ENCODE data around the gene NFILZ. TPM values are rescaled to one million over a fixed set of nuclear protein-coding genes. Genes with fewer than 3 reads are reported as not detected.
"Not testable (repeated sequence)": the region's sequence is repeated elsewhere in the genome, so short reads cannot be mapped to it uniquely, and the experiment has no call there.

The NFILZ gene
- total and polyA plus RNA-seq, 7 donors: not detected

DNA sequence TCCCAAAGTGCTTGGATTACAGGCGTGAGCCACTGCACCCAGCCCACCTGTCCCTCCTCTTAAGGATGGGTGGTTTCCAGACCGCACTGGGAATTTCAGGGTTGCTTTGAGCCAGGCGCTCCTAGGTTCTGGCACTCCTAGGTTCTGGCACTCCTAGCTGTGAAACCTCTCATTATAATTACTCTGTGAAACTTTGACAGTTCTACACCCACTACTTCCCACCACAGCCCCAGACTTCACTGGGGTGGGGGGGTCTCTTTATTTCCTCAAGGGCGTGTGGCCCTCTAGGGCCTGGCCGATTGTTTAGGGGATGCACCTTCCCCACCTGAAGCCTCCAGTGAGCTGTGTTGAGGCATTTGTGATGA is 17.6 kb upstream of the NFILZ start:
- H3K27me3 ChIP-seq (ENCODE audit: insufficient read depth in 3 of 3, low read length in 2 of 3): peaks cover 0 to 16% (median 11%) of the 10 kb centered on the region in 3 donors
- H3K9me3 ChIP-seq: no peaks in the 10 kb centered on the region
- H3K4me3 ChIP-seq: no peak overlapping the region
- H3K4me1 ChIP-seq: no peaks in the 10 kb centered on the region
- no peak for DNase-seq
- TF ChIP-seq, protein P1, sequence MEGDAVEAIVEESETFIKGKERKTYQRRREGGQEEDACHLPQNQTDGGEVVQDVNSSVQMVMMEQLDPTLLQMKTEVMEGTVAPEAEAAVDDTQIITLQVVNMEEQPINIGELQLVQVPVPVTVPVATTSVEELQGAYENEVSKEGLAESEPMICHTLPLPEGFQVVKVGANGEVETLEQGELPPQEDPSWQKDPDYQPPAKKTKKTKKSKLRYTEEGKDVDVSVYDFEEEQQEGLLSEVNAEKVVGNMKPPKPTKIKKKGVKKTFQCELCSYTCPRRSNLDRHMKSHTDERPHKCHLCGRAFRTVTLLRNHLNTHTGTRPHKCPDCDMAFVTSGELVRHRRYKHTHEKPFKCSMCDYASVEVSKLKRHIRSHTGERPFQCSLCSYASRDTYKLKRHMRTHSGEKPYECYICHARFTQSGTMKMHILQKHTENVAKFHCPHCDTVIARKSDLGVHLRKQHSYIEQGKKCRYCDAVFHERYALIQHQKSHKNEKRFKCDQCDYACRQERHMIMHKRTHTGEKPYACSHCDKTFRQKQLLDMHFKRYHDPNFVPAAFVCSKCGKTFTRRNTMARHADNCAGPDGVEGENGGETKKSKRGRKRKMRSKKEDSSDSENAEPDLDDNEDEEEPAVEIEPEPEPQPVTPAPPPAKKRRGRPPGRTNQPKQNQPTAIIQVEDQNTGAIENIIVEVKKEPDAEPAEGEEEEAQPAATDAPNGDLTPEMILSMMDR (IDR thresholded peaks at IDR 0.05): no peak
- no peak for ATAC-seq
- intact Hi-C loops (cut with DNase I): no loop called here
- no peaks in the 10 kb centered on the region for H3K36me3 ChIP-seq (ENCODE audit: insufficient read depth in 1 of 2, low read depth in 1 of 2)
- no peak overlapping the region for H3K27ac ChIP-seq
- 29 to 40% (median 39%) methylated on average over 5 of the region's 5 CpGs for WGBS, 3 donors

DNA sequence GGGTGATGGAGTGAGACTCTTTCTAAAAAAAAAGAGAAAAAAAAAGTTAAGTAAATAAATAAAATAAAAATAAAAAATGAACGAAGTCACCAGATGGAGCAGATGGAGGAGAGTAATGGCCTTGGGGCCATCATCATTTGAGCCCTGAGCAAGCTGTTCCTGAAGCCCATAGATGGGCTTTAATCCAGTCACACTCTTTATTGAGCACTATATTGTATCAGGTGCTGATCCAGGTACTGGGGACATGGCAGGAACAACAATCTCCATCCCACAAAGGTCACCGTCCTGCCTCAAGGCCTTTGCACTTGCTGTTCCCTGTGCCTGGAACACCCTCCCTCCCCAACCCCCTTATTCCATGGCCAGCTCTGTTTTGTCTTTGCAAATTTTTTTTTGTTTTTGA is 16.0 kb upstream of the NFILZ start:
- Histone ChIP-seq H3K36me3 (ENCODE audit: insufficient read depth in 1 of 2, low read depth in 1 of 2) (no peaks in the 10 kb centered on the region), H3K4me3 (no peak overlapping the region), H3K27me3 (ENCODE audit: insufficient read depth in 3 of 3, low read length in 2 of 3) (peaks cover 0 to 7% (median 7%) of the 10 kb centered on the region in 3 donors), H3K27ac (no peak overlapping the region), H3K4me1 (no peaks in the 10 kb centered on the region), H3K9me3 (no peaks in the 10 kb centered on the region)
- TF ChIP-seq, protein P1 (IDR thresholded peaks at IDR 0.05): no peak
- ATAC-seq: no peak
- intact Hi-C loops (cut with DNase I): no loop called here
- DNase-seq: no peak
- 64 to 69% (median 65%) methylated on average over 2 of the region's 2 CpGs for WGBS, 3 donors

DNA sequence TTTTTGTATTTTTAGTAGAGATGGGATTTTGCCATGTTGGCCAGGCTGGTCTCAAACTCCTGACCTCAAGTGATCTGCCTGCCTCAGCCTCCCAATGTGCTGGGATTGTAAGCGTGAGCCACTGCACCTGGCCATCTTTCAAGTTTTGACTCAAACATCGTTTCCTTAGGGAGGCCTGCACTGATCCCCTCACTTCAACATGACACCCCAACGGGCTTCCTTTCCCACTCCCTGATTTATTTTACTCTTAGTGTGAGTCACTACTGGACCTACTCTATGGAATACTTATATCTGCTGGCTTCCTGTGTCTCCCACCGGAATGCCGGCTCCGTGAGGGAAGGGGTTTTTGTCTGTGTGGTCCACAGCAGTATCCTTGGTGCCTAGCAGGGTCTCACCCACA is 15.4 kb upstream of the NFILZ start:
- Histone ChIP-seq H3K4me1 (no peaks in the 10 kb centered on the region), H3K27me3 (ENCODE audit: insufficient read depth in 3 of 3, low read length in 2 of 3) (peaks cover 0 to 3% (median 3%) of the 10 kb centered on the region in 3 donors), H3K4me3 (no peak overlapping the region), H3K36me3 (ENCODE audit: insufficient read depth in 1 of 2, low read depth in 1 of 2) (no peaks in the 10 kb centered on the region), H3K27ac (no peak overlapping the region), H3K9me3 (no peaks in the 10 kb centered on the region)
- TF ChIP-seq, protein P1 (IDR thresholded peaks at IDR 0.05): no peak
- intact Hi-C loops (cut with DNase I): no loop called here
- DNase-seq (no peak), ATAC-seq (no peak)
- WGBS, 3 donors: 12 to 21% (median 14%) methylated on average over 6 of the region's 6 CpGs

DNA sequence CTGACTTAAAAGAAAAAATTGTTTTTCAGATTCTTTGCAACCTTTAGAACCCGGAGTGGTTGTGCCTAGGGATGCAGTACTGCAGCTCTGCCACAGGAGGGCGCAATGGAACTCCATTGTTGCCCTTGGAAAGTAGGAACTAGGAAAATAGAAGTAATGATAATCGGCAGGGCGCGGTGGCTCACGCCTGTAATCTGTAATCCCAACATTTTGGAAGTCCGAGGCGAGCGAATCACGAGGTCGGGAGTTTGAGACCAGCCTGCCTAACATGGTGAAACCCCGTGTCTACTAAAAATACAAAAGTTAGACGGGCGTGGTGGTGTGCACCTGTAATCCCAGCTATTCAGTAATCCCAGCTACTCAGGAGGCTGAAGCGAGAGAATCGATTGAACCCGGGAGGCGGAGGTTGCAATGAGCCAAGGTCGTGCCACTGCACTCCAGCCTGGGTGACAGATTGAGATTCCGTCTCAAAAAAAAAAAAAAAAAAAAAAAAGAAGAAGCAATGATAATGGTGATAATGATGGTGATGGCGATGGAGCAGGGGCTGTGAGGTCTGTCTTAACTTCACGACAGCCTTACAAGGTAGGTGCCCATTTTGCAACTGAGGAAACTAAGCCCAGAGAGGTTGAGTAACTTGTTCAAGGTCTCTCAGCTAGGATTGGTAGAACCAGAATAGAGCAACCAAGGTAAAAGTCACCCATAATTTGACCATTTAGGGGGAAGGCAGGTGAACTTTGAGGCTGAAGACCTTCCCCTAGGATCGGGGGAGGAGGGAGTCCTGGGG is 14.4 kb upstream of the NFILZ start:
- Histone ChIP-seq H3K27ac (no peak overlapping the region), H3K4me3 (no peak overlapping the region), H3K27me3 (ENCODE audit: insufficient read depth in 3 of 3, low read length in 2 of 3) (peaks cover 0 to 3% (median 0%) of the 10 kb centered on the region in 3 donors), H3K36me3 (ENCODE audit: insufficient read depth in 1 of 2, low read depth in 1 of 2) (no peaks in the 10 kb centered on the region), H3K4me1 (no peaks in the 10 kb centered on the region), H3K9me3 (no peaks in the 10 kb centered on the region)
- intact Hi-C loops (cut with DNase I): no loop called here
- DNase-seq: peak; percentile 34 to 59
- 25 to 28% (median 25%) methylated on average over 22 to 23 of the region's 23 CpGs for WGBS, 3 donors
- ATAC-seq: no peak
- TF ChIP-seq, protein P1 (IDR thresholded peaks at IDR 0.05): peak; percentile 68

DNA sequence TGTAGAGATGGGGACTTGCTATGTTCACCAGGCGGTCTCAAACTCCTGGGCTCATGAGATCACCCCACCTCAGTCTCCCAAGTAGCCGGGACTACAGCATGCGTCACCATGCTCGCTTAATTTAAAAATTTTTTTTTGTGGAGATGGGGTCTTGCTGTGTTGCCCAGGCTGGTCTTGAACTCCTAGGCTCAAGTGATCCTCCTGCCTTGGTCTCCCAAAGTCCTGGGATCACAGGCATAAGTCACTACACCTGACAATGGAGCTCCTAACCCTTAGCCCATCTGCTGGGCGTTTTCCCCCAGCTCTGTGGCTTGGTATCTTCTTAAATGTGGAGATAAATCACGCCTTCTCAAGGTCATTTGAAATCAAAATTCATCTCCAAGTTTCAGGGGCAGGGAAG is 13.6 kb upstream of the NFILZ start:
- H3K4me3 ChIP-seq: no peak overlapping the region
- intact Hi-C loops (cut with DNase I): no loop called here
- TF ChIP-seq, protein P1 (IDR thresholded peaks at IDR 0.05): no peak
- 74 to 86% (median 81%) methylated on average over 6 of the region's 6 CpGs for WGBS, 3 donors
- no peaks in the 10 kb centered on the region for H3K36me3 ChIP-seq (ENCODE audit: insufficient read depth in 1 of 2, low read depth in 1 of 2)
- no peak overlapping the region for H3K27ac ChIP-seq
- no peaks in the 10 kb centered on the region for H3K9me3 ChIP-seq
- ATAC-seq: no peak
- no peak for DNase-seq
- H3K27me3 ChIP-seq (ENCODE audit: insufficient read depth in 3 of 3, low read length in 2 of 3): peaks cover 0 to 3% (median 0%) of the 10 kb centered on the region in 3 donors
- no peaks in the 10 kb centered on the region for H3K4me1 ChIP-seq

DNA sequence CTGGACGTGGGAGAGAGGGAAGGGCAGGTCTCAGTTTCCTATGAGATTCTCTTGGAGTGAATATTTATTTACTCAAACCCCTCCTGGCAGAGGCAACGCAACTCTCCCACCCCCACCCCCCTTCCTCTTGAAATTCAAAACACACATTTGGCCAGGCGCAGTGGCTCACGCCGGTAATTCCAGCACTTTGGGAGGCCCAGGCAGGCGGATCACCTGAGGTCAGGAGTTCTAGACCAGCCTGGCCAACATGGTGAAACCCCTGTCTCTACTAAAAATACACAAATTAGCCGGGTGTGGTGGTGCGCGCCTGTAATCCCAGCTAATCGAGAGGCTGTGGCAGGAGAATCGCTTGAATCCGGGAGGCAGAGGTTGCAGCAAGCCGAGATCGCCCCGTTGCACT is 13.1 kb upstream of the NFILZ start:
- ATAC-seq; H3K27me3 ChIP-seq (ENCODE audit: insufficient read depth in 3 of 3, low read length in 2 of 3); intact Hi-C loops (cut with DNase I); H3K4me1 ChIP-seq; H3K36me3 ChIP-seq (ENCODE audit: insufficient read depth in 1 of 2, low read depth in 1 of 2); DNase-seq; H3K27ac ChIP-seq; H3K4me3 ChIP-seq; H3K9me3 ChIP-seq: not testable (repeated sequence)
- WGBS, 3 donors: 64 to 69% (median 68%) methylated on average over 15 of the region's 15 CpGs
